HUES6 (cell line): ENCODE results near the gene SPATS2L.

ENCODE experiments used
- H3K27ac ChIP-seq: 2 replicates; pipeline ENCODE4 v1.7.0; 2013; ENCODE audit warnings: low read depth, mild to moderate bottlenecking, low read length, inconsistent platforms
- H3K27me3 ChIP-seq: 2 replicates; pipeline ENCODE4 v1.6.1; 2013; ENCODE audit warnings: low read length; ENCODE audit not compliant: control insufficient read depth, insufficient read depth
- H3K36me3 ChIP-seq: 2 replicates; pipeline ENCODE4 v1.6.1; 2013; ENCODE audit warnings: low read length; ENCODE audit not compliant: control insufficient read depth, insufficient read depth
- H3K4me1 ChIP-seq: 2 replicates; pipeline ENCODE4 v1.6.1; 2013; ENCODE audit warnings: low read length; ENCODE audit not compliant: control insufficient read depth, insufficient read depth
- H3K4me3 ChIP-seq: 2 replicates; pipeline ENCODE4 v1.5.1; 2013; ENCODE audit warnings: low read depth, low read length
- H3K9ac ChIP-seq: one replicate; pipeline ENCODE4 v1.6.1; 2013; ENCODE audit warnings: mild to moderate bottlenecking, low read length
- H3K9me3 ChIP-seq: 2 replicates; pipeline ENCODE4 v1.6.1; 2013; ENCODE audit warnings: low read depth, low read length; ENCODE audit not compliant: control insufficient read depth, insufficient read depth

SPATS2L gene

DNA sequence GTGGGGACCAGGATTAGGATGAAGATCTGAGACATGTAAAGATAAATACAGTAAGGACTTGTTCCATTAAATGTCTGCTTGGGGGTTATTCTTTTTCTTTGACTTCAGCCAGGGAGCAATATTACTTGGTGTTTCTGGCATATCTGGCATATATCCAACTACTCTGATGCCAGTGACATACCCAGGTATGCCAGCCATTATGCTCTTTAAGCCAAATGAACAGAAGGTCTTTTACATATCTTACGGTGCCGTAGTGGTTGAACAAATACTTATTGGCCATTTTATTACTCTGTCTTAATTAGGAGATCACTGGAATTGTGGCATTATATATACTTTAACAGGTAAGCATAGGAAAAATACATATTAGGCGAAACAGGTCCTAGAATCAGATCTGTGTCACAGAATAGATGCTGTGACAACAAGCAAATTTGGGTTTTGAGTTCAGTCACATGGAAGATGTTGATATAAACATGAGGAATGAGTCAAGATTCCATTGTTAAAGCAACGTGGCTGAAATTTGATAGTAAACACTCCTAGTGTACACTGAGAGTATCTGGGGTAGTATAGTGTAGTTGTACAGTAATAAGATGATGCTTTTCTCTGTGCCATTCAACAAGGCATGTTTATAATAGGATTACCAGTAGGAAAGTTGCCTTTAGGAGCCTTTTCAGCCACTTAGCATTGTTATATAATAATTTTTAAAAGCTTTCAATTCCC lies 140.8 kb downstream of the SPATS2L start:
- Histone ChIP-seq H3K36me3 (peaks cover 62% of the 10 kb centered on the region), H3K9ac (no peak overlapping the region)

DNA sequence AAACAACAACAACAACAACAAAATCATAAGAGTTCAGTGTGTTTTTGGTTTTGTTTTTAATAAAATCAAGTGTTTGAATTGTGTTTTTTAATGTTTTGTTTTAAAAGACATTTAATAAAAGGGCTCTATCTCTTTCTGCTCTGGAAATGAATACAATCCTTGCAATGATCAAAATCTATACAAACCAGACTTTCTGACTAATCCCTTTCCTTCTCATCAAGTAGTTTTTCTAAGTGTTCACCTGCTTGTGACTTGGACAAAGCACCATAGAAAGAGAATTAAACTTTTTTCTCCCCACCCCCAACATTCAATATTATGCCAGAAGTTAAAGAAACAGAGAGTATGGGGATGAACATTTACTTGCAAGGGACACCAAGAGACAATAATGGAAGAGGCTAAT lies 142.0 kb downstream of the SPATS2L start:
- Histone ChIP-seq H3K36me3 (peaks cover 51% of the 10 kb centered on the region), H3K9me3 (no peaks in the 10 kb centered on the region), H3K4me1 (peaks cover 6% of the 10 kb centered on the region; the same call in 1 of the 2 replicates), H3K4me3 (no peak overlapping the region), H3K27me3 (no peaks in the 10 kb centered on the region), H3K27ac (no peak overlapping the region), H3K9ac (no peak overlapping the region)

More for the DNA sequence above, 140.8 kb downstream of the SPATS2L start:
- Histone ChIP-seq H3K27me3 (no peaks in the 10 kb centered on the region), H3K4me1 (no peaks in the 10 kb centered on the region), H3K9me3 (no peaks in the 10 kb centered on the region), H3K27ac (no peak overlapping the region), H3K4me3 (no peak overlapping the region)

DNA sequence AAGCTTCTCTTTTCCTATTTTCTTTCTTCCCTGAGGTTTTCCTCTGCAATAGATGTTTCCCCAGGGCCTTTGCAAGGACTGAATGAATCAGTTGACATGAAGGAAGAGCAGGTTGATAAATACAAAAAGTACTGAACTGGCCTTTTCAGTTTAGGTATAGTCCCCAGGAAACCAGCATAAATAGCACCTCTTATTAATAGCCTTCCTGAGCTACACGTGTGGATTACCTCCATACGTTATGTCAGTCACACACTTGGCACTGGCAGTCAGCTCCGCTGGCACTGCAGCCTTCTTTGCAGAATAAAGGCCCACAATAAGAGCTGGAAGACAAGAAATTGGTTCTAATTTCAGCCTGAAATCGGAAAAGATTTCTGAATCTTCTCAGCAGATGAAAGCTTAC lies 142.7 kb downstream of the SPATS2L start:
- Histone ChIP-seq H3K27ac (no peak overlapping the region), H3K4me1 (peaks cover 11% of the 10 kb centered on the region; the same call in 1 of the 2 replicates), H3K27me3 (no peaks in the 10 kb centered on the region), H3K9me3 (no peaks in the 10 kb centered on the region), H3K4me3 (no peak overlapping the region), H3K9ac (no peak overlapping the region), H3K36me3 (peaks cover 50% of the 10 kb centered on the region)

DNA sequence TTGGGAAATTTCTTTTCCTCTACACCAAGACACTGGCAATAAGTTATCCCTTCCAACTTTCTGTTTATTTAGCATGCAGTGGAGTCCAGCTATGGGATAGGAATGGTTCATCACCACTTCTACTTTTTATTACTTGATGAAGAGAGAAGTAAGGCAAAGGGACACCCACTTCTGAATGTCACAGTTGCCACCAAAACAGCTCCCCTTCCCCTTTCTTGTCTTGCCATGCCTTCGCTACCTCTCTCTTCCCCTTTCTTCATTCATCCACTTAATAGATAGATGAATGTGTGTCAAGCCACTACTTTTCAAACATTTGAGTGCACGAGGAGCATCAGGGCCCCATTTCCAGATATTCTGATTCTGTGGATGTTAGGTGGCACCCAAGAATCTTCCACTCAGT lies 143.8 kb downstream of the SPATS2L start:
- H3K4me1 ChIP-seq, result peaks cover 13% of the 10 kb centered on the region; the same call in 1 of the 2 replicates
- H3K9me3 ChIP-seq, result no peaks in the 10 kb centered on the region
- no peak overlapping the region for H3K9ac ChIP-seq
- peaks cover 40% of the 10 kb centered on the region for H3K36me3 ChIP-seq
- no peak overlapping the region for H3K27ac ChIP-seq
- no peaks in the 10 kb centered on the region for H3K27me3 ChIP-seq
- H3K4me3 ChIP-seq, result no peak overlapping the region

DNA sequence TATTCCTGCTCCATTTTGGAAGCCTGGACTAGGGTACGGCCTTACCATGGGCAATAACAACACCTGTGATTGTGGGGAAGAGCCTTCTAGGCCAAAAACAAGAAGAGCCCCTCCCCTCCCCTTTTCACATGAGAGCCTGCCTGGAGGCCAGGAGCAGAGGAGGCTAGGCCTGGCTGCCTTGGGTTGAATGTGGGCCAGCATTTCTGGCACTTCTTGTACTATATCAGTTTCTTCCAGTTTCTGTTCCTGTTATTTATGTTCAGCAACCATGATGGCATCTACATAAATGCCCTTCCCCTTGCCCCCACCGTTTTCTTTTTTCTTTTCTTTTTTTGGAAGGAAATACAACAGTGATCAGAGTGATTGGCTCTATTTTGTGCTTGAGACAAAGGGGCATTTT lies 145.0 kb downstream of the SPATS2L start:
- Histone ChIP-seq H3K36me3 (peaks cover 42% of the 10 kb centered on the region), H3K4me1 (peaks cover 14% of the 10 kb centered on the region; the same call in 1 of the 2 replicates), H3K4me3 (no peak overlapping the region), H3K9ac (no peak overlapping the region), H3K27ac (no peak overlapping the region), H3K27me3 (no peaks in the 10 kb centered on the region), H3K9me3 (no peaks in the 10 kb centered on the region)

DNA sequence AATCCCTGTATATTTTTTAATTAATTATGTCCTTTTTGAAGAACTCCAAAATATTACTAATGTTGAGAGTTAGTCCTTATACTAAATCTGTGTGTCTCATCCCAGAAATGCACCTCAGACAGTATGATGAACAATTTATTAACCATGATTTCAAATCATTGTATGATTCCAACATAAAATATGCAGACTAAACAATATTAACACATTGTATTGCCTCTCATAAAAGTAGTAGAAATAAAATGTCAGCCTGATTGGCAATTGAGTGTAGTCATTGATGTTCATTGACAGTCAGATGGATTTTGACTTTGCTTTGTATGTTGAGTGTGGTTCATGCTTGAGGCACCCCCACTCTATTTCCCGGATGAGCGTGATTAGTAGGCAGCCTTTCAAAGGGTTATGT lies 145.9 kb downstream of the SPATS2L start:
- Histone ChIP-seq H3K4me3 (no peak overlapping the region), H3K9ac (no peak overlapping the region), H3K27ac (no peak overlapping the region), H3K9me3 (no peaks in the 10 kb centered on the region), H3K27me3 (no peaks in the 10 kb centered on the region), H3K4me1 (peaks cover 14% of the 10 kb centered on the region; the same call in 1 of the 2 replicates), H3K36me3 (peaks cover 43% of the 10 kb centered on the region)

DNA sequence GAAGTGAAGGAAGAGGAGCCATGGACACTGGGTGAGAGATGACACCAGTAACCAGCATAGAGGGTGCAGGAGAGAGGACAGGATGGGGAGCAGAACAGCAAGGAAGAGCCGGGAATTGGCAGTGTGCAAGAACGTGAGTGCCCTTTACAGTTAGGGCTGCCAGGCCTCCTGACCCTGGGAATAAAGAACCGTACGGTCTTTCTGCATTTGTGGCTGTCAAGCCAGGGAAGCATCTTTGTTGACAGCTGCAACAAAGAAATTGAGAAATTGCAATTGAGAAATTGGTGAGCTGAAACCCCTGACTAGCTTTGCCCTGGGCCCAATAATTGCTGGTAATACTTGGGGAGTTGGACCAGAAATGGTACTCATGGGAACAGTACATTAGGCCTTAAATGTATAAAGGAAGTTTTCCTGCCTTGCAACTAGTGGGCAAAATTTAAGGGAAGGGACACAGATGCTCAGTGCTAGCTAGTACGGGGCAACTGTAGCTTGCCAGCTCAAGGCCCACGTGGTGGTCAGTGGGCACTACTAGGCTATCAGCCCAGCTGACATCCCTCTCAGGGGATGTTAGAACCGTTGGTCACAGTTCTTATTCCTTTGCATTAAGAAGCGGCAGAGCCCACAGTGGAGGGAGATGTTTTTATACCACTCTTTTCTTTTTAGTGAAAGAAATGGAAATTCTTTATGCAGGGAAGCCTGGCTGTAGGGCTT lies 146.8 kb downstream of the SPATS2L start:
- no peak overlapping the region for H3K27ac ChIP-seq
- H3K36me3 ChIP-seq, result peaks cover 40% of the 10 kb centered on the region
- H3K4me1 ChIP-seq, result peaks cover 14% of the 10 kb centered on the region; the same call in 1 of the 2 replicates
- no peak overlapping the region for H3K4me3 ChIP-seq
- H3K9me3 ChIP-seq, result no peaks in the 10 kb centered on the region
- no peak overlapping the region for H3K9ac ChIP-seq
- H3K27me3 ChIP-seq, result no peaks in the 10 kb centered on the region

DNA sequence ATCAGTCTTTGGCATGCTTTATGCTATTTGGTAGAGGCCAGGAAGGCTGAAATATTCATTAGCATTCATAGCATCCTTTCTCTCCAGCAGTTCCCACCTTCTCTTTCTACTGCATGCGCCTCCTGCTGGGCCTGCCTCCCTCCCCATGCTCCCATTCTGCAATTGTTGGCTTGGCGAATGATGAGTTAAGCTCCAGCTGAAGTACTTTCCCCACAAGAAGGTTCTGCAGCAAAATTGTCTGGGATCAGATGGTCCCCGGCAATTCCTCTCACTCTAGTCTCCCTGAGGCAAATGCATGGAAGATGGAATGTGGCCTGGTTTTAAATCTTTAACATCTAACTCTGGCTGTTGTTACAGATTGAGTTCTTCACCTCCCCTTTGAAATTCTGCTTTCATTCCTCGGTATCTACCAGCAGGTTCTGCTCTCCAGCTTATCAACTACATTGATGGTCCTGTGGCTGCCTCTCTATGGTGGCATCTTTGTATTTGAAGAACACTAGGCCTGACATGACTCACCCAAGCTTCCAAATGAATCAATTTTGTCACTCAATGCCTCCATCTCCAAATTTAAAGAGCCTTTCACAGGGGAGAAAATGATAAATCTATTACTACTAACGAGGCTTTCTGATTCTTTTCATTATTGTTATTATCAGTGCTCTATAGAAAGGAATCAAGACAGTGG lies 147.5 kb downstream of the SPATS2L start:
- H3K27me3 ChIP-seq, result no peaks in the 10 kb centered on the region
- H3K9ac ChIP-seq, result no peak overlapping the region
- no peak overlapping the region for H3K27ac ChIP-seq
- H3K4me1 ChIP-seq, result peaks cover 14% of the 10 kb centered on the region; the same call in 1 of the 2 replicates
- H3K4me3 ChIP-seq, result no peak overlapping the region
- no peaks in the 10 kb centered on the region for H3K9me3 ChIP-seq
- peaks cover 43% of the 10 kb centered on the region for H3K36me3 ChIP-seq

DNA sequence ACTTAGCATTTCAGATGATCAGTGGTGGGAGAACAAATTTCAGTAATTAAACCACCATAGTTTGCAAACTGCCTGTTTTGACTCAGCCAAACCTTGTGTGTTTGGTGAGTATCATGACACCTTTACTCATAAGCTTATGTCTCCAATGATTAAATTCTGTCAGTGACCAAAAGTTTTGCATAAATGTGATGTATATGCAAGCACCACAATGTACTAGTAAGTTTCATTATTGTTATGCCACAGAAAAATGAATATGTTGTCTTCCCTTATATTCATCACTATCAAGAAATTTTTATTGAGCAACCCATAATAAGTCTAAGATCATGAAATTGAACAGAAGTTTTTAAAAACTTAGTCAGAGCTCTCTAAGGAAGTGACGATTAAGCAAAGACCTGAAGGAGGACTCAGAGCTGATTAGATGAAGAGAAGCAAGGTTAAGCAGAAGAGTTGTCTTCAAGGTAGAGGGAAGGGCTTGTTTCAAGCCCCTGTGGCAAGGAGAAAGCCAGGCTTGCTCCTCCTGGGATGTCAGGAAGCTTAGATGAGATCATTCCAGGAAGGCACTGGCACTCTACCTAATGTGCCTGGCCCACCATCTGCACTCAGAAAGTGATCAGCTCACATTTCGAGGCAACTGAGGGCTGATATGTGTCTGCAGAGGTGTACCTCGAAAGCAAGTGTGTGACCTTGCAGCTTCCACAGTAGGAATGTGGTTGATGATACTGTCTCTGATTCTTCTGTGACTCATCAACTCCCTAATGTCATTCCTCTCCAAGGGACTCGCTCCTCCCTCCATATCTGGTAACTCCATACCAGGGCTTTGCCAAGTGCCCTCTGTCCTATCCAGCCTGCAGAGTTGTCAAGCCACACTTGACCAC lies 148.7 kb downstream of the SPATS2L start:
- no peak overlapping the region for H3K4me3 ChIP-seq
- peaks cover 46% of the 10 kb centered on the region for H3K36me3 ChIP-seq
- no peaks in the 10 kb centered on the region for H3K9me3 ChIP-seq
- no peak overlapping the region for H3K9ac ChIP-seq
- H3K27me3 ChIP-seq, result no peaks in the 10 kb centered on the region
- H3K4me1 ChIP-seq, result peaks cover 14% of the 10 kb centered on the region; the same call in 1 of the 2 replicates
- H3K27ac ChIP-seq, result no peak overlapping the region

DNA sequence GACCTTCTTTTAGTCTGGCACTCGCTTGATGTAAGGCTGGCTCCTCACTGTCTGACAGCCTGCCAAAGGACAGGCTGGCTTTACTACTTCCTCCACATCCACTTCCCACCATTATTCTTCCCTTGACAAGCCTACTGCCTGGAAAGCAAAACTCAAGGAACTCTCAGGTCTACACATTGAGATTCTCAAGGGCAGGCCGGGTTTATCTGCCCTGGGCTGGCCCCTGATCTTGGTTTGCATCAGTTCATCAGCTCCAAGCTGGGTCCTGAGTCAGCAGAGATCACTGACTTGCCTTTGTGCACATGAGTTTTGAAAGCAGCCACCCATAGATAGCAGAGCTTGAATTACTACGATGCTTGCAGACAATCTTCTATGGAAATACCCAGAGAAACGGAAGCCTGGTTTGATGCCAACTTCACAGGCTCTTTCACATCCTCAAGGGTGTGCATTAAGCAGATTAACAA lies 149.5 kb downstream of the SPATS2L start:
- H3K9ac ChIP-seq, result no peak overlapping the region
- no peak overlapping the region for H3K27ac ChIP-seq
- peaks cover 14% of the 10 kb centered on the region; the same call in 1 of the 2 replicates for H3K4me1 ChIP-seq
- H3K4me3 ChIP-seq, result no peak overlapping the region
- H3K9me3 ChIP-seq, result no peaks in the 10 kb centered on the region
- H3K27me3 ChIP-seq, result no peaks in the 10 kb centered on the region
- peaks cover 39% of the 10 kb centered on the region for H3K36me3 ChIP-seq
